Renal pelvis (tissue), 4 donors: ENCODE measurements around the gene PATE1. TPM values are rescaled to one million over a fixed set of nuclear protein-coding genes. Genes with fewer than 3 reads are reported as not detected.

Experiments used
- DNase-seq: peaks from one replicate; pipeline ENCODE4 v3.0.0-alpha.2; 2013
- polyA plus RNA-seq, 3 donors: library from polyadenylated mRNA; unstranded; fragments of 120-200 nt; gene quantifications; one replicate each; pipeline ENCODE4 v1.2.1, GENCODE V29; 2013; ENCODE audit not compliant: insufficient read length in 3 of 3

Gene PATE1
- polyA plus RNA-seq, 3 donors = not detected

DNA sequence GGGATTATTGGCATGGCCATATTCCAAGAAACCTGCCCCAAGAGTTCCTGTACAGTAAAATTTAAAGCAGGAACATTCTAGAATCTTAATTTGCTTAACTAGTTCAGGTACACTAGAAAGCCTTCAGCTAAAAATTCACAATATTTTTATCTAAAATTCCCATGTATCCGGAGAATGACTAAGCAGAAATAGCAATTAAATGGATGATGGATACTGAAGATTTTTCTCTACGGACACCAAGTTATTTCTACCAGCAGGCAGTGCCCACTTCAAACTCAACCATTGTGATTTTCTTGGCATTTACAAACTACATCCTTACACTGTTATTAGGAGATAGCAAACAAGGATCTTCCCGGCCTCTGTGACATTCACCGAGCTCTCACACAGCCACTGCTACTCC, 44.7 kb downstream of the PATE1 start:
- no peak for DNase-seq

DNA sequence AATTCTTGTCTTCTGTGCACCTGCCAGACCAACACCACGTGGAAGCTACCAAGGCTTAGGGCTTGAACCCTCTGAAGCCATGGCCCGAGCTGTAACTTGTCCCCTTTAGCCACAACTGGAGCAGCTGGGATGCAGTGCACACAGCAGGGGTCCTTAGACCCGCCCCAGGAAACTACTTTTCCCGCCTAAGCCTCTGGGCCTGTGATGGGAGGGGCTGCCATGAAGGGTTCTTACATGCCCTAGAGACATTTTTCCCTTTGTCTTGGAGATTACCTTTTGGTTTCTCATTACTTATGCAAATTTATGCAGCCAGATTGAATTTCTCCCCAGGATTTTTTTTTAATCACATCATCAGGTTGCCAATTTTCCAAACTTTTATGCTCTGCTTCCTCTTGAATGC, 51.6 kb downstream of the PATE1 start:
- DNase-seq = no peak

Other genes starting within 250 kb of the PATE1 start
- 100 to 1,000 TPM; 103 to 131 (median 128) TPM for gene EI24, start 176.8 kb upstream of the PATE1 start, polyA plus RNA-seq
- gene STT3A, start 153.4 kb upstream of the PATE1 start, polyA plus RNA-seq = 100 to 1,000 TPM; 184 to 217 (median 205) TPM
- 10 to 100 TPM; 26.8 to 29.7 (median 28.5) TPM for gene CHEK1, start 121.1 kb upstream of the PATE1 start, polyA plus RNA-seq
- gene ACRV1, start 65.4 kb upstream of the PATE1 start, polyA plus RNA-seq = 1 to 10 TPM in 1 of 3 donors, under 1 TPM in 2; 0.53 to 1.0 (median 0.80) TPM
- not detected for gene PATE2, start 32.5 kb downstream of the PATE1 start, polyA plus RNA-seq
- gene PATE3, start 41.8 kb downstream of the PATE1 start, polyA plus RNA-seq = under 1 TPM in 1 of 3 donors, not detected in 2; 0.13 TPM
- gene PATE4, start 87.0 kb downstream of the PATE1 start, polyA plus RNA-seq = under 1 TPM in 1 of 3 donors, not detected in 2; 0.31 TPM
- 10 to 100 TPM; 10.5 to 12.4 (median 11.4) TPM for gene HYLS1, start 141.4 kb downstream of the PATE1 start, polyA plus RNA-seq
- 10 to 100 TPM; 15.5 to 19.9 (median 17.1) TPM for gene PUS3, start 156.9 kb downstream of the PATE1 start, polyA plus RNA-seq
- 1 to 10 TPM; 4.7 to 5.5 (median 4.8) TPM for gene DDX25, start 158.2 kb downstream of the PATE1 start, polyA plus RNA-seq
- gene VSIG10L2, start 199.8 kb downstream of the PATE1 start, polyA plus RNA-seq = under 1 TPM in 1 of 3 donors, not detected in 2; 0.06 TPM